GM18505 (cell line): Measurements from ENCODE around the gene HOXA2.

Experiments
- ATAC-seq: cut with Tn5 transposase; IDR thresholded peaks from one replicate; pipeline ENCODE4 v1.9.1; 2021; ENCODE audit not compliant: unreplicated experiment
- POLR2A ChIP-seq: IDR thresholded peaks from 4 replicates; pipeline ENCODE4 v1.6.1; 2011; ENCODE audit warnings: borderline replicate concordance; ENCODE audit not compliant: insufficient read depth, insufficient read length; ENCODE audit errors: extremely low read depth

HOXA2 gene

DNA sequence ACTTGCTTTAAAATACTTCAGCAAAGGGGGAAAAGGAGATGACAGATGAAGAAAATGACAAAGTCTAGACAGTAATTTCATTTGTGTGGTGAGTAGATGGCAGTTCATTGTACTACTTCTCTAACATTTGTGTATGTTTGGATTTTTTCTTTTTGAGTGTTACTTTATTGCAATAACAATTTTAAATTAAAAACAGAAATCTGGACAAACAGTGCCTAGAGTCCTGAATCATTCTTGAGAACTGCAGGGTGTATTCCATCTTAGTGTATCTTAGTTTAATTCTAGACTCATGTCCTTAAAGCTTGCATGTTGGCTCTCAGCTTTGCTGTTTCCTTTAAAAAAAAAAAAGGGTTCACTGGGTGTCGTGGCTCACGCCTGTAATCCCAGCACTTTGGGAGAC, 37.8 kb downstream of the HOXA2 start:
- no peak for ATAC-seq
- no peak for TF ChIP-seq POLR2A

DNA sequence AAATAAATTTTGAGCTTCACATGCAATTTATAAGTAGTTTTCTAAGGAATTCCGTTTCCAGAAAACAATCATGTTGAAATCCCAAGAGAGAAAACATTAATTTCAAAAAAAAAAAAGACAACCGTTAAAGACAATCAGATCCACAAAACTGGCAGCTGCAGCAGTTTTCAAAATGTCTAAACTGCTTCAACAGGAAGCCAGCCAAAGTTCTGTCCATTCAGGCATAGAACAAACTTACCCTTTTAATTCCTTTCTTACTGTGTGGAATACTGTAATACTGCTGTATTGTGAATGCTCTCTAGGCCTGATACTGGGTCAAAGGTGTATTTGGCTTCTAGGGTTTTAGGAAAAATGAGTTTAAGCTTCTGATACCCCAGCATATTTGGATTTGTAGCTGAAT, 38.3 kb downstream of the HOXA2 start:
- no peak for TF ChIP-seq POLR2A
- ATAC-seq: no peak

DNA sequence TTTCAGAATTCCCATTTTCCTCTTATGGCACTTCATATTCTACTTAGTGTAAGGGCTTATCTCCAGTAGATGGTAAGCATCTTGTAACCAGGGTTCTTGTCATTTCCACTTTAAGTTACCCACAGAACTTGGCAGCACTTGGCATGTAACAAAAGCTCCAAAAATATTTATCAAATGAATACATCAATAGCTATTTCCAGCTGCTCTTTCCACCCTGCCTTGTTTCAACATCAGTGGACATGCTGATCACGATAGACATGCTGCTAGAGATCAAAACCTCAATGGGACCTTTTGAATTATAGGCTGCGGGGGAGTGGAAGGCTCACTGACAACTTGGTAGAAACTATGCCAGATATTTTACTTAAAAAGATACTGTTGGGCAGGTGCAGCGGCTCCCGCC, 39.5 kb downstream of the HOXA2 start:
- no peak for ATAC-seq
- TF ChIP-seq POLR2A: no peak

DNA sequence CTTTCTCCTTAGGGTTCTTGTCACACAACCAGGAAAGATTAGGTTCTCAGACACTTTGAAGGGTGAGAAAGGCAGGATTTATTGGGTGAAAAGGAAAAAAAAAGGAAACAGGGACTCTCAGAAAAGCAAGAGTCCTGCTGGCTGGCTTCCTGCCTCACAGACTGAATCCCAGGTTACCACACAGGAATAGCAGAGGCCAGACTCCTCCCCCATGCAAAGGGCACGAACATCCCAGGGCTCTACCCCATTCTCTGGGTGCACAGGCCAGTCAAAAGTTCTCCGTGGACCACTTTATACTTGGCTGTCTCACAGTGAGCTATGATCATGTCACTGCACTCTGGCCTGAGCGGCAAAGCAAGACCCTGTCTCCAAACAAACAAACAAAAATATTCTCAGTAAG, 49.3 kb downstream of the HOXA2 start:
- no peak for TF ChIP-seq POLR2A
- no peak for ATAC-seq

DNA sequence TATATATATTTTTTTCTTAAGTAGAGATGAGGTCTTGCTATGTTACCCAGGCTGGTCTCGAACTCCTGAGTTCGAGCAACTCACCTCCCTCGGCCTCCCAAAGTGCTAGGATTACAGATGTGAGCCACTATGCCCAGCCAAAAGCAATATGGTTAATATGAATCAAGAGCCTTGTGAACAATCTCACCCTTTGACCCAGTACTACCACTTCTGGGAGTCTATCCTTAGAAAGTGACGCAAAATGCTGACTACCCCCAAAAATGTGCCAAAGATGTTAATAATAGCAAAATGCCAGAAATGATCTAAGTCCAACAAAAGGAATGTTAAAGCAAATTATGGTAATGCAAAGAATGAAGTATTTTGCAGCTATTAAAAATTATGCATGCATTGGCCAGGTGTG, 51.0 kb downstream of the HOXA2 start:
- ATAC-seq: no peak

More for the DNA sequence above, 51.0 kb downstream of the HOXA2 start:
- TF ChIP-seq POLR2A: no peak
